CD4-positive, alpha-beta T cell (primary cell): ENCODE results near the gene EIPR1. TPM values are rescaled to one million over a fixed set of nuclear protein-coding genes. Genes with fewer than 3 reads are reported as not detected.

Source experiments
- ATAC-seq: fragments of 200-7000 bp; cut with Tn5 transposase; one replicate; pipeline ENCODE4 v1.10.0; 2022; ENCODE audit warnings: mild to moderate bottlenecking; ENCODE audit not compliant: poor library complexity
- CTCF ChIA-PET: fragments of 350-600 bp; sonication (Branson Sonifier 250); formaldehyde crosslinking; loops from one replicate; lab custom pipeline; 2021; ENCODE audit warnings: antibody characterized with exemption, inconsistent platforms; lab: Charles Lee
- POLR2A ChIA-PET: fragments of 350-600 bp; sonication (Branson Sonifier 250); formaldehyde crosslinking; loops from one replicate; lab custom pipeline; 2021; ENCODE audit warnings: antibody characterized with exemption, inconsistent platforms; lab: Charles Lee
- DNase-seq, 14 experiments: peaks; one replicate each; pipeline ENCODE4 v3.0.0-alpha.2; 2013 to 2020; ENCODE audit warnings: mixed read lengths in 2 of 14
- H3K27ac ChIP-seq, 2 donors: one replicate each; pipeline versions ENCODE4 v1.5.1 to v1.7.0; 2013; ENCODE audit warnings: low read length in 2 of 2, low read depth in 1 of 2, mild to moderate bottlenecking in 1 of 2
- H3K27me3 ChIP-seq, 2 experiments: 1 replicate in 1 of 2; 2 replicates in 1 of 2; pipeline versions ENCODE4 v1.6.1 to v1.7.0; 2013; ENCODE audit warnings: low read length in 2 of 2, control low read depth in 1 of 2, mild to moderate bottlenecking in 1 of 2, moderate library complexity in 1 of 2; ENCODE audit not compliant: insufficient read depth in 2 of 2, control insufficient read depth in 1 of 2
- H3K36me3 ChIP-seq: one replicate; pipeline ENCODE4 v1.6.1; 2013; ENCODE audit warnings: low read length, control low read depth; ENCODE audit not compliant: insufficient read depth
- H3K4me1 ChIP-seq: one replicate; pipeline ENCODE4 v1.6.1; 2013; ENCODE audit warnings: low read length, control low read depth; ENCODE audit not compliant: insufficient read depth
- H3K4me3 ChIP-seq: one replicate; pipeline ENCODE4 v1.5.1; 2013; ENCODE audit warnings: mild to moderate bottlenecking, low read length, moderate library complexity
- H3K9me3 ChIP-seq, 2 experiments: 1 replicate in 1 of 2; 2 replicates in 1 of 2; pipeline versions ENCODE4 v1.6.1 to v1.7.0; 2013; ENCODE audit warnings: low read length in 2 of 2, mild to moderate bottlenecking in 2 of 2, control low read depth in 1 of 2, moderate library complexity in 1 of 2; ENCODE audit not compliant: control insufficient read depth in 1 of 2, insufficient read depth in 1 of 2
- H3K27ac Mint-ChIP-seq: one replicate; pipeline ENCODE4 v1.8.0; 2020; ENCODE audit warnings: mixed read lengths
- H3K27me3 Mint-ChIP-seq: one replicate; pipeline ENCODE4 v1.8.0; 2021; ENCODE audit warnings: mixed read lengths
- H3K36me3 Mint-ChIP-seq: one replicate; pipeline ENCODE4 v1.8.0; 2021; ENCODE audit warnings: low read depth, mixed read lengths
- H3K4me1 Mint-ChIP-seq: one replicate; pipeline ENCODE4 v1.8.0; 2021; ENCODE audit warnings: low read depth, mixed read lengths
- H3K4me3 Mint-ChIP-seq: one replicate; pipeline ENCODE4 v1.8.0; 2020; ENCODE audit warnings: mild to moderate bottlenecking, mixed read lengths
- H3K9me3 Mint-ChIP-seq: one replicate; pipeline ENCODE4 v1.8.0; 2020; ENCODE audit warnings: mixed read lengths
- intact Hi-C, 2 experiments: fragments of 100-400 bp; cut with DNase I in 1 of 2; cut with micrococcal nuclease in 1 of 2; formaldehyde crosslinking; loops; one replicate each; pipeline versions ENCODE4 v1.15.1 to v1.9.0; 2023 to 2025; cut with DNase I, micrococcal nuclease
- total RNA-seq, 174 experiments: library from RNA in 2 of 174; stranded (reverse) in 2 of 174; gene quantifications; one replicate each; pipeline ENCODE4 v1.2.3 and lab custom pipeline; 2021 to 2026
- TF ChIP-seq, protein P1 (sequence below): fragments of 200-600 bp; IDR thresholded peaks from one replicate; pipeline ENCODE4 v1.8.0; 2022; ENCODE audit warnings: antibody characterized with exemption, mild to moderate bottlenecking

The EIPR1 gene
- total RNA-seq, 2 experiments from 2014 or later: 11.0 to 12.4 TPM

DNA sequence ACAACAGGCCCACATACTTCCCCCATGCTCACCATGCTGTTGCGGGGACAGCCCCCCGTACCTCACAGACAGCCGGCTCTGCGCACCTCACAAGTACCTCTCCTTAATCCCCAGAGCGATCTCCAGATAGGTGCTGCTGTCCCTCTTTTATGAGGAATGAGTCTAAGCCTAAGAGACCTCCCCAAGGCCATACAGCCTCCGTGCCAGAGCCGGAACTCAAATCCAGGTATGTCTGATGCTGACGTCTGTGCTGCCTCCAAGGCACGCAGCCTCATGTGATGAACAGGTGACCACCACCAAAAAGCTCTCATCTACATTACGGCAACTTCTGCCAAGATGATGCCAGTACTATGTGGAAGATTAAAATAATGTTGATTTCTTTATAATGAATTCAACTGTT is 85.2 kb downstream of the EIPR1 start:
- Histone ChIP-seq H3K27ac (no peak overlapping the region), H3K27me3 (no peaks in the 10 kb centered on the region), H3K4me3 (no peak overlapping the region), H3K4me1 (peaks cover 3% of the 10 kb centered on the region), H3K36me3 (peaks cover 3% of the 10 kb centered on the region), H3K9me3 (peaks cover 0 to 18% of the 10 kb centered on the region in 2 experiments)
- no peak overlapping the region for H3K4me3 Mint-ChIP-seq
- DNase-seq (no peak), ATAC-seq (no peak)
- CTCF ChIA-PET: no interaction called here
- TF ChIP-seq, protein P1, sequence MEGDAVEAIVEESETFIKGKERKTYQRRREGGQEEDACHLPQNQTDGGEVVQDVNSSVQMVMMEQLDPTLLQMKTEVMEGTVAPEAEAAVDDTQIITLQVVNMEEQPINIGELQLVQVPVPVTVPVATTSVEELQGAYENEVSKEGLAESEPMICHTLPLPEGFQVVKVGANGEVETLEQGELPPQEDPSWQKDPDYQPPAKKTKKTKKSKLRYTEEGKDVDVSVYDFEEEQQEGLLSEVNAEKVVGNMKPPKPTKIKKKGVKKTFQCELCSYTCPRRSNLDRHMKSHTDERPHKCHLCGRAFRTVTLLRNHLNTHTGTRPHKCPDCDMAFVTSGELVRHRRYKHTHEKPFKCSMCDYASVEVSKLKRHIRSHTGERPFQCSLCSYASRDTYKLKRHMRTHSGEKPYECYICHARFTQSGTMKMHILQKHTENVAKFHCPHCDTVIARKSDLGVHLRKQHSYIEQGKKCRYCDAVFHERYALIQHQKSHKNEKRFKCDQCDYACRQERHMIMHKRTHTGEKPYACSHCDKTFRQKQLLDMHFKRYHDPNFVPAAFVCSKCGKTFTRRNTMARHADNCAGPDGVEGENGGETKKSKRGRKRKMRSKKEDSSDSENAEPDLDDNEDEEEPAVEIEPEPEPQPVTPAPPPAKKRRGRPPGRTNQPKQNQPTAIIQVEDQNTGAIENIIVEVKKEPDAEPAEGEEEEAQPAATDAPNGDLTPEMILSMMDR: no peak
- no peaks in the 10 kb centered on the region for H3K27me3 Mint-ChIP-seq
- H3K4me1 Mint-ChIP-seq: peaks cover 12% of the 10 kb centered on the region
- intact Hi-C loops: no loop called here
- H3K27ac Mint-ChIP-seq: peak overlapping the region; percentile 10
- POLR2A ChIA-PET: no interaction called here
- peaks cover 7% of the 10 kb centered on the region for H3K36me3 Mint-ChIP-seq
- no peaks in the 10 kb centered on the region for H3K9me3 Mint-ChIP-seq

DNA sequence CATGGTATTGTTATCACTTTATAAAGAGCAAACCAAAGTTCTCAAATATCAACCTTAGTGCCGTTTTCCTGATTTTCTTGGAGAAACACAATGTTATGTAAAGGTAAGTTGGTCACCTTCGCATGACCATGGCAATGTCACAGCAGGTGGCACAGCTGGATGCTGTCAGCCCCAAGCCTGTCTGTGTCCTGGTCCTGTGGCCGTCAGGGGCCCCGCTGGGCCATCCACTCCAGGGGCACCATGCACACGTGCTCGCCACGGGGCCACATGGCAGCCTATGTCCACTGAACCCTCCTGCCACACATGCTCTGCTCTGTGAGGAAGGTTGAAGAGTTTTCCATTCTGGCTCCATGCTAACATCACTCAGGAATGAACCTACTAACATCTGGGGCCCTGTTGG is 85.9 kb downstream of the EIPR1 start:
- CTCF ChIA-PET: no interaction called here
- no peaks in the 10 kb centered on the region for H3K27me3 ChIP-seq
- DNase-seq (peak in 1 of 14 experiments; percentile 1), ATAC-seq (no peak)
- TF ChIP-seq, protein P1: no peak
- H3K9me3 ChIP-seq: peaks cover 0 to 20% of the 10 kb centered on the region in 2 experiments
- H3K4me3 ChIP-seq: no peak overlapping the region
- no peak overlapping the region for H3K4me3 Mint-ChIP-seq
- H3K36me3 ChIP-seq: peaks cover 3% of the 10 kb centered on the region
- H3K4me1 ChIP-seq: peaks cover 3% of the 10 kb centered on the region
- H3K4me1 Mint-ChIP-seq: peaks cover 12% of the 10 kb centered on the region
- peaks cover 7% of the 10 kb centered on the region for H3K36me3 Mint-ChIP-seq
- no peaks in the 10 kb centered on the region for H3K9me3 Mint-ChIP-seq
- intact Hi-C loops: no loop called here
- no peaks in the 10 kb centered on the region for H3K27me3 Mint-ChIP-seq
- peak overlapping the region; percentile 10 for H3K27ac Mint-ChIP-seq
- POLR2A ChIA-PET: no interaction called here
- H3K27ac ChIP-seq: no peak overlapping the region

DNA sequence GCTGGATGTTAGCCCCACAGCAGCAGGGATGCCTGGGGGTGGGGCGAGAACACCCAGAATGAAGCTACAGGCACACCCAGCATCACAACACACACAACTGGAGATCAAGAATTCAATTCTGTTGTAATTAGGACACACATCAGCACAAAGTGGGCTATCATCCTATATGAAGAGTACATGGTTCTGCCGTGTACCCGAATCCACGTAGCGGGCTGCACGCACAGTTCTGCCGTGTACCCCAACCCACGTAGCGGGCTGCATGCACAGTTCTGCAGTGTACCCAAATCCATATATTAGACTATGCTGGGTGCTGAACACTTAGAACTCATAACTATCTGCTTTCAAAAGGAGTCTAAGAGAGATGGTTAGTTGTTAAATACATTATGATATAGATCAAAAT is 86.5 kb downstream of the EIPR1 start:
- Histone ChIP-seq H3K4me1 (no peaks in the 10 kb centered on the region), H3K36me3 (peaks cover 3% of the 10 kb centered on the region), H3K4me3 (no peak overlapping the region), H3K9me3 (peaks cover 0 to 20% of the 10 kb centered on the region in 2 experiments), H3K27me3 (no peaks in the 10 kb centered on the region), H3K27ac (no peak overlapping the region)
- no peaks in the 10 kb centered on the region for H3K9me3 Mint-ChIP-seq
- no peak overlapping the region for H3K4me3 Mint-ChIP-seq
- H3K27ac Mint-ChIP-seq: no peak overlapping the region
- peaks cover 7% of the 10 kb centered on the region for H3K36me3 Mint-ChIP-seq
- TF ChIP-seq, protein P1: no peak
- H3K4me1 Mint-ChIP-seq: peaks cover 12% of the 10 kb centered on the region
- no peak for DNase-seq
- CTCF ChIA-PET: no interaction called here
- intact Hi-C loops: no loop called here
- no peaks in the 10 kb centered on the region for H3K27me3 Mint-ChIP-seq
- POLR2A ChIA-PET: no interaction called here
- ATAC-seq: no peak
